ENCODE results near the gene PAPLN.

Gene PAPLN

GRCh38 chr14:73217411-73217810 lies 19.9 kb upstream of the PAPLN start:
- CTCF ChIA-PET = interaction anchor here (0.7 to 1.6 kb wide), 3 partner anchors 9 to 255 kb away, joined by 3 to 4 read pairs (median 3); no protein-coding TSS in a partner anchor
- no peak for TF ChIP-seq CTCF (IDR thresholded peaks at IDR 0.05; ENCODE audit: insufficient read depth, low read length, missing control alignments)
- DNase-seq (ENCODE audit: low read depth, low spot score) = no peak
- H3K4me3 ChIP-seq (ENCODE audit: low read depth, low read length) = no peak overlapping the region
- POLR2A ChIA-PET = no interaction called here

DNA sequence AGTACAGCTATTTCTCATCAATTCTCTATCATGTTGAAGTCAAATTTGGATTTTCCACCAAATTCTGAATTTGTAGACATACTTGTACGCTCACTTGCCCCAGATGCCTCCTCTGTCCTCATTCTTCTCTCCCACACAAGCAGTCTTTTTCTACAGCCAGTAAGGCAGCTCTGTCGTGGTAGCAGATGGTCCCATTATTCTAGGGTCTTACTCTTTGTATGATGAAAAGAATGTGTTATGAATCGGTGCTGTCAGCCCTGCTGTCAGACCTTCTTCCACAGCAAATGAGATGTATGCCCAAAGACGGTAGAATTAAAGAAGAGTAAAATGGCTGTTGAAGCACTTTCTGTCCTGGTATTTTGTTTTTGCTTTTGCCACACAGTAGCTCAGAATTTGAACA lies 17.2 kb upstream of the PAPLN start:
- no peak overlapping the region for H3K4me3 ChIP-seq (ENCODE audit: low read depth, low read length)
- DNase-seq (ENCODE audit: low read depth, low spot score) = no peak
- CTCF ChIA-PET = interaction anchor here (0.9 to 1.3 kb wide), 4 partner anchors 12 to 252 kb away, joined by 3 to 7 read pairs (median 4); no protein-coding TSS in a partner anchor
- TF ChIP-seq CTCF (IDR thresholded peaks at IDR 0.05; ENCODE audit: insufficient read depth, low read length, missing control alignments) = no peak
- POLR2A ChIA-PET = no interaction called here

GRCh38 chr14:73220634-73221033 lies 16.7 kb upstream of the PAPLN start:
- H3K4me3 ChIP-seq (ENCODE audit: low read depth, low read length) = no peak overlapping the region
- ChIA-PET POLR2A (no interaction called here), CTCF (interaction anchor here (0.9 to 1.3 kb wide), 5 partner anchors 11 to 251 kb away, joined by 3 to 7 read pairs (median 3); no protein-coding TSS in a partner anchor)
- TF ChIP-seq CTCF (IDR thresholded peaks at IDR 0.05; ENCODE audit: insufficient read depth, low read length, missing control alignments) = no peak
- DNase-seq (ENCODE audit: low read depth, low spot score) = no peak

DNA sequence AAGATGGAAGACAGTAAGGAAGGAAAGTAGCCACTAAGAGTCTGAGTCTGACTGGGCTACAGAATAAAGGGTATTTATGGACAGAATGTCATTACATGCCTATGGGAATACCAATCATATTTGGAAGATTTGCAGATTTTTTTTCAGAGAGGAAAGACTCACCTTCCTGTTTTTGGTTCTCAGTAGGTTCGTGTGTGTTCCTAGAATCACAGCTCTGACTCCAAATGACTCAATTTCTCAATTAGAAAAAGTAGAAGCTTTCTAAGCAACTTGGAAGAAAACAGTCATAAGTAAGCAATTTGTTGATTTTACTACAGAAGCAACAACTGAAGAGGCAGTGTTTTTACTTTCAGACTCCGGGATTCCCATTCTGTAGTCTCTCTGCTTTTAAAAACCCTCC lies 15.4 kb upstream of the PAPLN start:
- ChIA-PET CTCF (interaction anchor here (1.0 kb wide), 1 partner anchor 22 kb away, joined by 4 read pairs; no protein-coding TSS in a partner anchor), POLR2A (no interaction called here)
- TF ChIP-seq CTCF (IDR thresholded peaks at IDR 0.05; ENCODE audit: insufficient read depth, low read length, missing control alignments) = no peak
- no peak for DNase-seq (ENCODE audit: low read depth, low spot score)
- H3K4me3 ChIP-seq (ENCODE audit: low read depth, low read length) = no peak overlapping the region

GRCh38 chr14:73223049-73223448 lies 14.3 kb upstream of the PAPLN start:
- CTCF ChIA-PET = interaction anchor here (0.9 to 1.4 kb wide), 4 partner anchors 21 to 249 kb away, joined by 3 to 4 read pairs (median 4); no protein-coding TSS in a partner anchor

GRCh38 chr14:73225496-73225895 lies 11.8 kb upstream of the PAPLN start:
- TF ChIP-seq CTCF (IDR thresholded peaks at IDR 0.05; ENCODE audit: insufficient read depth, low read length, missing control alignments) = no peak
- H3K4me3 ChIP-seq (ENCODE audit: low read depth, low read length) = no peak overlapping the region
- ChIA-PET CTCF (interaction anchor here (1.6 kb wide), 1 partner anchor 8 kb away, joined by 4 read pairs; no protein-coding TSS in a partner anchor), POLR2A (no interaction called here)
- no peak for DNase-seq (ENCODE audit: low read depth, low spot score)

More at GRCh38 chr14:73223049-73223448, 14.3 kb upstream of the PAPLN start:
- DNase-seq (ENCODE audit: low read depth, low spot score) = no peak
- POLR2A ChIA-PET = no interaction called here
- no peak for TF ChIP-seq CTCF (IDR thresholded peaks at IDR 0.05; ENCODE audit: insufficient read depth, low read length, missing control alignments)
- no peak overlapping the region for H3K4me3 ChIP-seq (ENCODE audit: low read depth, low read length)
